Fibroblast of gingiva (primary cell): ENCODE measurements around the gene EGLN1.

Experiments
- DNase-seq: peaks from one replicate; pipeline ENCODE4 v3.0.0-alpha.2; 2011; ENCODE audit warnings: low read depth

EGLN1 gene

DNA sequence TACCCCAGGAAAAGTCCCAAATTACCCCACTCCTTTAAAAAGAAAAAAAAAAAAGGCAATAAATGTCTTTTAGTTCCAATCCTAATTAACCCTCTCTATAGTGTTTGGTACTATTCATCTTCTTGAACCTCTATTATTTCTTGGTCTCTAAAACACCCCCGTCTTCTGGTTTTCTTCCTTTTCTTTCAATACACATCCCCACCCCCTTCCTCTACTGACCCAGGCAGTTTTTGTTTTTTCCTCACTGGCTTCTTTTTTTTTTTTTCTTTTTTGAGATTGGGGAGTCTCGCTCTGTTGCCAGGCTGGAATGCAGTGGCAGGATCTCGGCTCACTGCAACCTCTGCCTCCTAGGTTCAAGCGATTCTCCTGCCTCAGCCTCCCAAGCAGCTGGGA lies 26.1 kb downstream of the EGLN1 start:
- no peak for DNase-seq

DNA sequence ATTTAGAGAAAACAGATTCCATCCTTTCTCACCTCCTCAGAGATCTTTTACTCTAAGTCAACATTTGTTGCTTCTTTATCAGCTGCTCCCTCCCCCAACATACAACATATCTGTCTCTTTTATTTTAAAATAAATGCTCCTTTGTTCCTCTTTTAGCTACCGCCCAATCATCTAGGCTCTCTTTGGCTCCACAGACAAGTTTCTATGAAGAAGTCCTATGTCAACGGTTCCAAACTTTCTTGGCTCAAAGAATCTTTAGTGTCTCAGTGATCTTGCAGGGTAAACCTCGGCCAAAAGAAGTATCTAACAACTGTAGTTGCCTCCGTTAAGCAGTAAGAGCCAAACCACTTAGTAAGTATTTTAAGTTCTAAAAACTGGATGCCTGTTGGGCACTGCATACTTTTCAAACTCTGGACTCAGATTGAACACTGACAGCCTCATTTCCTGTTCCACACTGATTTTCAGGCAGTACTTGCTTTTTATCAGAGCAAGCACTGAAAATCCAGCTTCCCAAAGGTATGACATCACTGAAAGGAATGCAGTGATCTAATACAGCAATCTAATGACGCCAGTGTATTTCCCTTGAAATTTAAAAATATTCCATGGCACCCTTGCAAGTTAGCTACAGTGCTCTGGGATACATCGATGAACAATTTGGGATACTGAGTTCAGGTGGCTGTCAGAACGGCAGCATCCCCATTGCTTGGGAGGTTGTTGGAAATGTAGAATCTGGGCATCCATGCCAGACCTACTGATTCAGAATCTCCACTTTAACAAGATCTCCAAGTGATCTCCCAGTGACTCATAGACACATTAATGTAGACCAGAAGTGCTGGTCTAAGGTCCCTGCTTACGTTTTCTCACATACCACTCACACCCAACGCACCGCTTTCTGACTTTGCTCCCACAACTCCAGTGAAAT lies 26.8 kb downstream of the EGLN1 start:
- peak; percentile 91 for DNase-seq

DNA sequence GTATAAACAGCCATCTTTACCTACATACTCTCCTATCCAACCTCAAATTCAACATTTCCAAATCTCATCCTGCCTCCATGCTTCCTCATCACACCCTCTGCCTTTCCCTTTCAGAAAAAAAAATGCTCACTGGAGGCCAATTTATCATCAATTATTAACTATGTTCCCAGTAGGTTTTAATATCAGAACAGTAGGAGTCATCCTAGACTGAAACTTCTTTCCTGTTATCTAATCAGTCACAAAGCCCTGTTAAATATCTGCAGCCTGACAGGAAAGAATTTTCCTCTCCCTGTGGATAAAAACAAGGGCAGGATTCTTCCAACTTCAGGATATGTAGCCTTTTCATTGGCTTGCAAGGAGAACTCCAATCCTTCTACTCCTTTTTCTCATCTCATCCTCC lies 28.4 kb downstream of the EGLN1 start:
- no peak for DNase-seq

DNA sequence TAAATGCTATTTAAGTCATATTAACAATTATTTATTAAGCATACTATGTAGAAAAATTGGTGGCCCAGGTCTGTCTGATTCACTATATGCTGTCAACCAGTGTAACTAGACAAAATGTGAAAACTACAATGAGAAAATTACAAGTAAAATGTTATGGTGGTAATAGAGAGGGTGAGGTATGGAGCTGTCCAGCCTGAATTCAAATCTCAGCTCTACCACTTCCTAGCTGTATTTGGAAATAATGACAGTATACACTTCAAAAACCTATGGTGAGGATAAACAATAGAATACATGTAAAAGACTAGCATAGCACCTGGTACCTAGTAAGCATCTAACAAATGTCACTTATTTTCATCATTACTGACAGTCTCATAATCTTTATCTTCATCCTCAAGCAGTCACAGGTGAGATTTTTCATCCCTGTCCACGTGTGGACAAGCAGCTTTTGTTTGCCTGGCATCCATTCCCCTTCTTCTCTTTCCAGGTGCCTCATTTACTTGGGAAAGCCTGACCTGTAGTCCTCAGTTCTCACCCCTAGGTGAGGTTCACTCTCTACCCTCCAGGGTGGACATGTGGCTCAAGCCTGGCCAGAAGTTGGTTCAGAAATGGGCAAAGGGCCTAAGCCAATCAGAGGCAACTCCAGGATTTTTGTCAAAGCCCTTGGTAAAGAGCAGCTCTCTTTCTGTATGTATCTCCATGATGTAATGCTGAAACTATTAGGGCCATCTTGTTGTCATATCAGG lies 29.5 kb downstream of the EGLN1 start:
- no peak for DNase-seq

DNA sequence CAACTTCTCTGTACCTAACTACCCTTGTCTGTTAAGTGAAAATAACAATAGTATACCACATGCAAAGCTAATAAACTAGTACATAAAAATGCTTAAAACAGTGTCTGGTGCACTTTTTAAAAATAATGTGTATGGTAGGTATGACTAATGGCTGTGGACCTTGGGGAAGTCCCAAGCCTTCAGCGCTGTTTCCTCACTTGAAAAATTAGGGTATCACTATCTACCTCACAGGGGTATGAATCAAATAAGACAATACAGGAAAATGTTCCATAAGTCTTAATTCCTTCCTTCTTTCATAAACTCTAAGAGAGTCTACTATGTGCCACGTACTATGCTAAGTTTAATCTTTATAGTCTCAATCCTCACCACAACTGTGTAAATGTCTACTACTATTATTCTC lies 32.0 kb downstream of the EGLN1 start:
- DNase-seq = no peak

DNA sequence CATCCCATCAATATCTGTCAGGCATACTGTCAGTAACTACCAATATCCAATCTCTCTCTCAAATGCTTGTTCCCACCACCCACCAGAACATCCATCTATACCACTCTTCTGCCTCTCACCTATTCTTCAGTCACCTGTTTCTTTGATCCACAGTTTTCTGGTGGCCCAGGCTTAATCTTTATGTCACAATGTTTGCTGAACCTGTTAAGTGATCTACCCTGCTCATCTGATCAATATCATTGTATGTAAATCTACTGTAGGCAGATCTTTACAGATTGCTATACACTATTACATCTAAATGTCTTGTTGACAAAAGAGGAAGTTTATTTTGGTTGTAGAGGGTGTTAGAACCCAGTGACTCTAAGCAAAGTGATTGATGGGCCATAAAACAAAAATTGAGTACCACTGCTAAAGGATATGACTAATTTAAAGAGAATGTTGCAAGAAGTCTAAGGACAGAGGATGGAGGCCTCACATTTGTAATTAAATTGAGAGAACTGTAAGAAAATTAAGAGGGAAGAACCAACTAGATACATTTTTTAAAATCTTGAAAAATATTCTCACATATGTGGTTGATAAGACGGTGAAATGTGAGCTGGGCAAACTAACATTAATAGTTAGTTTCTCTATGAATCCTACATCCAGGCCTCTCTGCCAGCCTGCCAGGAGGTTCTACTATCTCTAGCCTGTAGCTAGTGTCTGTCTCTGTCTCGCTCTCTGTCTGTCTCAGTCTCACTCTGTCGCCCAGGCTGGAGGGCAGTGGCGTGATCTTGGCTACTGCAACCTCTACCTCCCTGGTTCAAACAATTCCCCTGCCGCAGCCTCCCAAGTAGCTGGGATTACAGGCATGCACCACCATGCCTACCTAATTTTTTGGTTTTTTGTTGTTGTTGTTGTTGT lies 34.1 kb downstream of the EGLN1 start:
- no peak for DNase-seq

DNA sequence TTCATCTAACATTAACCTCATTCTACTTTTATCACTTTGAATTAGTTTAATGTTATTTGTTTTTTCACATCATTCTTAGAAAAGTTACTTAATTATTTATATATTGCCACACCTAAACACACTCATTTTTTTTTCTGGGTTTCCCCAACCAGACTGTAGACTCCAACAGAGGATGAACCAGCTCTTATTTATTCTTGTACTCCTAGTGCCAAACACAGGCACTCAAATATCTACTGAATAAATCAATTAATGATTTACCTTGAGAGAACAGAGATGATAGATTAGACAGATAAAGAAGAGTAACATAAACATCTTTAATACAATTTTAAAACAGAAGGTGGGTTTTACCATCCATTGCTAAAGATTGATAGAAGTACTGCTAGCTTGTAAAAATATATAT lies 35.6 kb downstream of the EGLN1 start:
- no peak for DNase-seq

DNA sequence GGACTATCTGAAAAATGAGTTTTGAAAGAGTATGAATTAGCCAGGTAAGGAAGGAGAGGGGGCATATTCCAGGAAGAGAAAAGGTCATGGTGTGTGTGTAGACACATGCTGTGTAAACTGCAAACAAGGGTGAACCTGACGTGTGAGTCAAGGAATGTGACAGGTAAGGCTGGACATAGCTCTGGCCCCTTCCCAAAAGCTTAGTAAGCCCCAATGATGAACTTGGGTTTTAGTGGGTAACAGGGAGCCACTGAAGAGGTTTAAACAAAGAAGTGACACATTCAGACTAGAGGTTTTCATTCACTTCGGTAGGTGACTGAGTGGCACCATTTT lies 36.7 kb downstream of the EGLN1 start:
- no peak for DNase-seq

DNA sequence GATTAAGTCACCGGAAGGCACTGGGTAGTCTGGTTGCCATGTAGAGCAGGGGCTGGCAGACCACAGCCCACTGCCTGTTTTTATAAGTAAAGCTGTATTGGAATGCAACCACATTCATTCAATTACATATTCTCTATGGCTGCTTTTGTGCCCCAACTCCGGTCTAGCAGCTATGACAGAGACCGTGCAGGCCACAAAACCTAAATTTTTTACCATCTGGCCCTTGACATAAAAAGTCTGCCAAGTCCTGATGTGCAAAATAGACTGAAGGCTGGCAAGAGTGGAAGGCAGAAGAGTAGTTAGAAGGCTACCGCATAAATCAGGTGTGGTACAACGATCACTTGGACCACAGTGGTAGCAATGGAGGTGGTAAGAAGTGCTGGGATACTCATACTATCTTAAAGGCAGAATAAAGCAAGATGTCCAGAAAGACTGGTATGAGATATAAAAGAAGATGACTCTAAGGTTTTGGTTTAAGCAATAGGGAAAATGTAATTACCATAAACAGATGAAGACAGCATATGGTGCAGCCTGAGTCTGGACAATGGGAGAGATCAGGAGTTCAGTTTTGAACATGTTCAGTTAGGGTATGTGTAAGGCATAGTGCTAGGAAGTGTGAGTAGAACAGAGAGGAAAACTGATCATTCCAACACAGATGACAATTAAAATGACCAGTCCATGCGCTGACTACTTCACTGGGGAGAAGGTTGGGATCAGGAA lies 37.2 kb downstream of the EGLN1 start:
- no peak for DNase-seq

DNA sequence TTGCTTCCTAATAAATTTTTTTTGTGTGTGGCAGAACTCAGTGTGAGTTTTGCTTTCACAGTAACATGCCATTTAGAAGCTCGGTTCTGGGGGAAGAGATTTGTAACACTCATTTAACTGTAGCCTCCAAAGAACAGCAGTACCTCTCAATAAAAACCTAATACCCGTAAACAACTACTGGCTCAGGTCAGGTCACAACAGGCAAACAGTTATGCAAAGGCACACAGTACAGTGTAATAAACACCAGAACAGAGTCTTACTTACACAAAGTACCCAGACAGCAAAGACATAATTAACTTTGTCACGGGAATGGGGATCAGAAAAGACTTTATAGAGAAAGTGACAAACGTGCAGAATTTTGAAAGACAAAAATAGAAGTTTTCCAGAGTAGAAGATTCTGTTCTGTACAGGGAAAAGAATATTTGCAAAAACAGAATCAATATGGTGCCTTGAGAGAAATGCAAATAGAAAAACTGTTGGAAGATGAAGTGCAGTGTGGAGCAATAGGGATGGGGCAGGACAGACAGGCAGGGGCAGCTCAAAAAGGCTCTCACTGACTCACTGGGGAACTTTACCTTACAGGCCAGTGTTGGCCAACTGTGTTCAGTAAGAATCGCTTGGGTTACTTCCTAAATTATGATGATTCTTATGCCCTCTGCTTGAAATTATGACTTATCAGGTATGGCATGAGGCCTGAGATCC lies 38.8 kb downstream of the EGLN1 start:
- peak; percentile 24 for DNase-seq

DNA sequence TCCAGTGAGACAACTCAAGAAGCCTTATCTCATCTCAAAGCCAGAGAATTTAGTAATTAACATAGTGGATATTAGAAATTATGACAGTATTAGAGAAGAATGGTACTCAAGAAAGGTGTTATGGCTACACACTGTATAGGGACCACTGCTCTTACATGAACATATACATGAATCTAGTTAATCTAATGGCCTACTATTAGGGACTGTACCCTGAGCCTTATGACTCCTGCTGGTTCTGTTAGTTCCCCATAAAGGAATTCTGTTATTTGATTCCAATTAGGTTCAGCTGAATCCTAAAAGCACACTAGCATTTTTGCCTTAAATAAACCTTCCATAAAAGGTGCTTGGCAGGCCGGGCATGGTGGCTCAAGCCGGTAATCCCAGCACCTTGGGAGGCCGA lies 39.7 kb downstream of the EGLN1 start:
- DNase-seq = no peak

DNA sequence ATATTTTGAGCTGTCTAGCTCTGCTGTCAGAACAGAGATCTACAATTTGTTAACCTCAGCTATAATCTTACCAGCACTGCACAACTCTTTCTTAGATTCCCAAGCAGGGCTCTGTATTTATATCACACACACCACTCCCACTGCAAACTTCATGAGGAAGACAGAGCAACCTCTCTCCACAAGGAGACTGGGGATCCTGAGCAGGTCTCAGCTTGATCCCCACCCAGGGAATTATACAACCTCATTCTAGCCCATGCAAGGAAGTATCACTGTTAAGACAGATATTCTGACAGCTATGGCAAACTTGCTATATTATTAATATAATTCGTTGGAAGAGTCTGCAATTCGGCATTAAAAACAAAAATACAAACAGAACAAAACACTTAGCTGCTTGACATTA lies 40.4 kb downstream of the EGLN1 start:
- DNase-seq = no peak

DNA sequence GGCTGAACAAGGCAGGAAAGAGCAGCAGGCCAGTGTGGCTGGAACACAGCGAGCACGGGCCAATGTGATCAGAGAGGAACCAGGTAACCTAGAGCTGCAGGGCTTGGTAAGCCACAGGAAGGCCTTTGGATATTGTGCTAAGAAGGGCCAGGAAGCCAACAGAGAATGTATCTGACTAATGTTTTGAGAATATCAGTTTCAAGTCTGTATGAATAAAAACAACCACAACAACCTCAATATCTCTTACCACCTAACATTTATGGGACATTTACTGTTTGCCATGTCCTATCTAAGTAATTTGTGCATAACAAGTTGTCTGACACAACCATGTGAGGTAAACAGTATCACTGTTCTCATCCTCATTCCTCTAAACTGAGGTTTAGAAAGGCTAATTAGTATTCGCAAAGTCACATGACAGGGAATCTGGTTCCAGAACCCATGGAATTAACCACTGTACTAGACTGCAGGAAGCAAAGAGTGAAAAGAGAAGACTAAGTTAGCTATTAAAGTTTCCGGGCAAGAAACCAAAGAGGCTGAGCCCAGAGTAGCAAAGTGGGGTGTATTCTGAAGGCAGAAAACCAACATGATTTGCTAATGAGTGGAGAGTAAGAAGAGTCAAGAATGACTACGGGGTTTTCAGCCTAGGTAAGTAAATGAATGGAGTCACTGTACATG lies 45.1 kb downstream of the EGLN1 start:
- DNase-seq = no peak

DNA sequence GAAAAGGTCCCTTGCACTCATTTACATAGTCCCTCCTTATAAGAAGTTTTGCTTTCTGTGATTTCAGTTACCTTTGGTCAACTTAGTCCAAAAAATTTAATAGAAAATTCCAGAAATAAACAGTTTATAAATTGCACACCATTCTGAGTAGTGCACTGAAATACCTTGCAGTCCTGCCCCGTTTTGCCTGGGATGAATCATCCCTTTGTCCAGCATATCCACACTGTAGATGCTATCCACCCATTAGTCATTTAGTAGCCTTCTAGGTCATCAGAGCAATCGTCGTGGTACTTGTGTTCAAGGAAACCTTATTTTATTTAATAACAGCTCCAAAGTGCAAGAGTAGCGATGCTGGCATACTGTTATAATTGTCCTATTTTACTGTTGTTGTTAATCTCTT lies 46.0 kb downstream of the EGLN1 start:
- DNase-seq = no peak

DNA sequence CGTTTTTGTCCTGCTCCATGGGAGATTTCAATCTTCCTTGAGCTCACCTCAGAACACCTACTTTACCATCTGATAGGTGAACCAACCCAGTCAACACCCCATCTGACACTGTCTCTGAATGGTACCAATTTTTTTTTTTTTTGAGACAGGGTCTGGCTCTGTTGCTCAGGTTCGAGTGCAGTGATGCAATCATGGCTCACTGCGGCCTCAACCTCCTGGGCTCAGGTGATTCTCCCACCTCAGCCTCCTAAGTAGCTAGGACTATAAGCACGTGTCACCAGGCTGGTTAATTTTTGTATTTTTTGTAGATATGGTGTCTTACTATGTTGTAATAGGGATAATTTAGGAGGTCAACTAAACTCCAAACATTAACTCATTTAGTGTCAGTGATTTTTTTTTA lies 47.7 kb downstream of the EGLN1 start:
- no peak for DNase-seq

DNA sequence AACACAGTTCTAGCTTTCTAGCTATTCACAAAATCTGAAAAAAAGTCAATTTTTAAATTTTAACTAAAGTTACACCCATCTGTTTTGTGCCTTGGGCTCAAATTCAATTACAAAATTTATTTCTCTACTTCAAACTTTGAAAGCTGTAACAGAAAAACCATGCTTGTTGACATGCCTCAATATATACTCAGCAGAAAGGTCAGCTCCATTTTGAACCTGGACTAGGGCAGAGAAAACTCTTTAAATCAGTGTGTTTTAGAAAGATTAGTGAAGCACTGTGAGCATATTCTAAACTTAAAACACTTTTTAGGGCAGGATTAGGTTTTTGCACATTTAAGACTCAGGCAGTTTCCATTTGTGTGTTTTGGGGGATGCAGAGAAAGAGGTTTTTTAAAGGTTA lies 49.6 kb downstream of the EGLN1 start:
- no peak for DNase-seq

DNA sequence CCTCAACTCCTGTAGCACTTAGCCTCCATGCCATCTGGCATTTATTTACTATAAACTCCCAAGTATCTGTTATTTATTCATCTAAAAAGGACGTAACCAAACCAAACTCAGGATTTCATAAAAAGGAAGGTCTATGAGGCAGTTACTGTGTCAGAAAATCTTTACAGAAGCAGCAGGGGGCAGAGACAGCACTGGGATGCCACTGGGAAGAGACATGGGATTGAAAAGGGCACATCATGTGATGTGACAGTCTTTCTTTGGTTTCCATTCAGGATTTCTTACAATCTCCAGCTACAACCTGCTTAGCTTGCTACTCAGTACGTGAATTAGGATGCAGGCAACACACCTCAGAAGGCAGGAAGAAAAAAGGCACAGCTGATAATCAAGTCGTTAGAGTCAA lies 52.8 kb downstream of the EGLN1 start:
- DNase-seq = no peak

DNA sequence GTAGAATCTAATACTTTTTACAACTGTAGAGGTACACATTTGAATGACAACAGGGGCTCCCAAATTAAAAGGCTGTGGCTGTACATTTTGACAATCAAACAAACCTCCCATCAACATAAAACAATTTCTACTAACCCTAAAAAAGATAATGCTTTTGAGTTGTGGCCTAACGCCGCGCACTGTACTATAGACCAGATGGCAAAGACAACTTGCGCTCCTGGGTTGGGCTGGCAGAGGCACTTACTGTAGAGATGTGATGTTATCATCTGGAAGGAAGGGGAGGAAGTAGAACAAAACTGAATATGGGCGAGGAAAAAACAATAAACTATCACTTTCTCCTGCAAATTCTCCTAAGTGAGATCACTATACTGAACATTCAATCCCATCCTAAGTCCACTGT lies 57.9 kb downstream of the EGLN1 start:
- DNase-seq = no peak

DNA sequence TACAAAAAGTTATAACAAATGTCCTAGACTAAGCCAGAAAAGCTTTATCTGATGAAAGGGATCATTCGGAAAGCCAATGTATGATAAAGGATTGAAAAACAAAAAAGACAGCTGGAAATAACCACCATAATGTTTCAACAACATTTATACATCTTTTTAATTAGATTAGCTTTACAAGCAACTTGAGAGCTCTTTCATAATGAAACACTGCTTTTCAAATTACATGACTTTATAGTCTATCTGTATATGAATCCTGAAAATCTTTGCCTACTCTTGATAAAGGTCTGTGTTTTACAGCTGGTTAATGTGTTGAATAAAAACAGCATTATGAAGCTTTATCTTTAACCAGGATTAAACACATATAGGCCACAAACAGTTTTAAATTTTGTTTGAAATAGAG lies 58.5 kb downstream of the EGLN1 start:
- no peak for DNase-seq

DNA sequence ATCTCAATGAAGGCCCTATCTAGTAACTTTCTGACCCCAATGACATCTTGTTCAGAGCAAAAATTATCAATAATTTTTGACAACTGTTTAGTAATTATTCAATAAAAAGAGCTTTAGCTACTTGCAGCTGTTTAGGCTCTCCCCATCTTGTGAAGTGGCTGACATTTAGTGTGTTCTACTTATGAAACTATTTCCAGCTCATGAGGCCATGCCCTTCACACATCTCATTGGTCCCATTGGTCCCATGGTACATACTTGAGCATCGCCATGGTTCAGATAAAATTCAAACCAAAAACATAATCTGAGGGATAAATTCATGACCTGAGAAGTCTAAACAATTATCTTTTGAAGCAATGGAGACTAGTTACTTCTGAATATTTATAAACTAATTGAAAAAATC lies 59.8 kb downstream of the EGLN1 start:
- no peak for DNase-seq

DNA sequence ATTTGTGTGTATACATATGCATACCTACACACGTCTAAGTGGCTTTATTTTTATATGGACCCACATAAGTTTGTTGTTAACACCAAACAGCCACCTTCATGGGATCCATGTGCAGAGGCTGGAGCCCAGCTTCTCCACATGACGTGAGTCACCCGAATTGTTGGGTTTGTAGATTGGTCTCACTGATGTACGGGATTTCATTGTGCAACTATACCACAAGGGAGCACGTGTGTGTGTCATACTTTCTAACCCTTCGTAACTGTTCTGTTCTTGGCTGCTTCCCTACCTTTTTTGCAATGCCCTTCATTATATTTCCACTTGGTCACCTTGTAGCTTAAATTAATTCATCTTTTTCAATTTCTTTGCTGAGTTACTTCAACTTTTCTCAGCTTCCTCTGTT lies 63.0 kb downstream of the EGLN1 start:
- peak; percentile 94 for DNase-seq
